Body of pancreas (tissue), 4 donors: Measurements from ENCODE around the gene THOP1.

Source experiments
- CTCF ChIP-seq, 7 experiments: fragments of 450-650 bp in 4 of 7; fragments of 200-600 bp in 3 of 7; sonication (generic) in 3 of 7; IDR thresholded peaks; one replicate each; pipeline ENCODE4 v1.5.1; 2016 to 2019; ENCODE audit warnings: antibody characterized with exemption in 7 of 7
- POLR2A ChIP-seq, 3 donors: fragments of 450-650 bp; IDR thresholded peaks; one replicate each; pipeline ENCODE4 v1.6.1; 2016; ENCODE audit warnings: antibody characterized with exemption in 3 of 3, mild to moderate bottlenecking in 2 of 3

GRCh38 chr19:2747349-2747748 is 38.0 kb upstream of the THOP1 start:
- TF ChIP-seq CTCF (IDR thresholded peaks at IDR 0.05) (no peak), POLR2A (IDR thresholded peaks at IDR 0.05) (no peak)
